Measurements from ENCODE around the gene CARMIL1. TPM values are rescaled to one million over a fixed set of nuclear protein-coding genes. Genes with fewer than 3 reads are reported as not detected.

The CARMIL1 gene
- total and polyA plus RNA-seq, 8 donors: 5.9 to 9.4 (median 7.8) TPM

DNA sequence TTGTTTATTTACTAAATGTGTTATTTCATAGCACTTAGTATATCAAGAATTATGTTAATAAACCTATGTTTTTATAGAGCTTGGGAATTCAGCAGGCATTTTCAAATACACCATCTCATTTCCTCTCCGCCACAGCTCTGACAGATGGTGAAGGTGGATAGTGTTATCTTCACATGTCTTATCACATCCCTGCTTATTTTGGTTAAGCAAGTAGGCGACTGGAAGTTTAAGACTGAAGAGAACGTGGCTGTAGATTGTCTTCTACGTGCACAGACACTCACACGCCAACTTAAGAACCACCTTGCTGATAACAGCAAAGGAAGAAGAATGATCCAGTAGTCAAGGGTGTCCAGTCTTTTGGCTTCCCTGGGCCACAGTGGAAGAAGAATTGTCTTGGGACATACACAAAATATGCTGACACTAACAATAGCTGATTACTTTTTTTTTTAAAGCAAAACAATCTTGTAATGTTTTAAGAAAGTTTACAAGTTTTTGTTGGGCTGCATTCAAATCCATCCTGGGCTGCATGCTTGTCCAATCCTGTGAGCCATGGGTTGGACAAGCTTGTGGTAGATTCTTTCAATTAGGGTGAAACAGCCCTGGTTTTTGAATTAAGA is 329.5 kb downstream of the CARMIL1 start:
- H3K4me1 ChIP-seq: no peaks in the 10 kb centered on the region
- TF ChIP-seq, protein P1, sequence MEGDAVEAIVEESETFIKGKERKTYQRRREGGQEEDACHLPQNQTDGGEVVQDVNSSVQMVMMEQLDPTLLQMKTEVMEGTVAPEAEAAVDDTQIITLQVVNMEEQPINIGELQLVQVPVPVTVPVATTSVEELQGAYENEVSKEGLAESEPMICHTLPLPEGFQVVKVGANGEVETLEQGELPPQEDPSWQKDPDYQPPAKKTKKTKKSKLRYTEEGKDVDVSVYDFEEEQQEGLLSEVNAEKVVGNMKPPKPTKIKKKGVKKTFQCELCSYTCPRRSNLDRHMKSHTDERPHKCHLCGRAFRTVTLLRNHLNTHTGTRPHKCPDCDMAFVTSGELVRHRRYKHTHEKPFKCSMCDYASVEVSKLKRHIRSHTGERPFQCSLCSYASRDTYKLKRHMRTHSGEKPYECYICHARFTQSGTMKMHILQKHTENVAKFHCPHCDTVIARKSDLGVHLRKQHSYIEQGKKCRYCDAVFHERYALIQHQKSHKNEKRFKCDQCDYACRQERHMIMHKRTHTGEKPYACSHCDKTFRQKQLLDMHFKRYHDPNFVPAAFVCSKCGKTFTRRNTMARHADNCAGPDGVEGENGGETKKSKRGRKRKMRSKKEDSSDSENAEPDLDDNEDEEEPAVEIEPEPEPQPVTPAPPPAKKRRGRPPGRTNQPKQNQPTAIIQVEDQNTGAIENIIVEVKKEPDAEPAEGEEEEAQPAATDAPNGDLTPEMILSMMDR (IDR thresholded peaks at IDR 0.05): no peak
- H3K4me3 ChIP-seq: no peak overlapping the region
- ATAC-seq: no peak
- no peak for DNase-seq
- no peak for FAIRE-seq
- no peaks in the 10 kb centered on the region for H3K36me3 ChIP-seq
- intact Hi-C loops (cut with DNase I): no loop called here
- no peaks in the 10 kb centered on the region for H3K9me3 ChIP-seq
- WGBS, 2 donors: 83 to 87% methylated on average over 5 of the region's 5 CpGs
- no peaks in the 10 kb centered on the region for H3K27me3 ChIP-seq
- no peak overlapping the region for H3K27ac ChIP-seq

DNA sequence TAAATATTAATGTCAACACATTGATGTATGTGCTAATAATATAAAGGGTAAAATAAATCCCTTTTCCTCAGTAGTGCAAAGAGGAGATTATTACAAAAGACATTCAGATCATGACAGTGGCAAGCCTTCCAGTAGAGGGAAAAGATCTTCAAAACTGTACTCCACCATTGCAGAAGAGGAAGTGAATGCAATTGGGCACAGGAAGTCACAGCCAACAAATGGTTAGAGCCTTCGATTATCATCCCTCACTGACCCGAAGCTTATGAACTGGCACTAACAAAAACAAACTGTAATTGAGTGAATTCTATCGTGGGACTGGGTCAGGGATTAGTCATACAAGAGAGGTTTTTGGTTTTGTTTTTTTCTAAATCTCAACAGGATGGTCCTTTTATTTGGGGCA is 333.5 kb downstream of the CARMIL1 start:
- no peaks in the 10 kb centered on the region for H3K36me3 ChIP-seq
- H3K4me3 ChIP-seq: no peak overlapping the region
- ATAC-seq (no peak), DNase-seq (no peak), FAIRE-seq (no peak)
- H3K4me1 ChIP-seq: no peaks in the 10 kb centered on the region
- WGBS, 2 donors: 80 to 84% methylated on average over 3 of the region's 3 CpGs
- H3K9me3 ChIP-seq: no peaks in the 10 kb centered on the region
- TF ChIP-seq, protein P1 (IDR thresholded peaks at IDR 0.05): no peak
- no peaks in the 10 kb centered on the region for H3K27me3 ChIP-seq
- intact Hi-C loops (cut with DNase I): no loop called here
- H3K27ac ChIP-seq: no peak overlapping the region

GRCh38 chr6:25613415-25613814 is 334.2 kb downstream of the CARMIL1 start:
- FAIRE-seq: no peak
- H3K4me3 ChIP-seq: no peak overlapping the region
- 50 to 59% methylated on average over 1 of the region's 1 CpG for WGBS, 2 donors
- no peaks in the 10 kb centered on the region for H3K4me1 ChIP-seq
- no peak overlapping the region for H3K27ac ChIP-seq
- no peaks in the 10 kb centered on the region for H3K9me3 ChIP-seq
- no peak for ATAC-seq
- DNase-seq: no peak
- intact Hi-C loops (cut with DNase I): no loop called here
- H3K36me3 ChIP-seq: no peaks in the 10 kb centered on the region
- no peaks in the 10 kb centered on the region for H3K27me3 ChIP-seq
- TF ChIP-seq, protein P1 (IDR thresholded peaks at IDR 0.05): no peak

- no peaks in the 10 kb centered on the region for H3K27me3 ChIP-seq
- H3K4me3 ChIP-seq: no peak overlapping the region
- no peak for ATAC-seq
- TF ChIP-seq, protein P1 (IDR thresholded peaks at IDR 0.05): no peak
- no peaks in the 10 kb centered on the region for H3K9me3 ChIP-seq
- no peak for DNase-seq
- no peak overlapping the region for H3K27ac ChIP-seq
- intact Hi-C loops (cut with DNase I): no loop called here
- no peak for FAIRE-seq
- no peaks in the 10 kb centered on the region for H3K36me3 ChIP-seq
- 81 to 82% methylated on average over 4 of the region's 4 CpGs for WGBS, 2 donors
- no peaks in the 10 kb centered on the region for H3K4me1 ChIP-seq
Observed at GRCh38 chr6:25614052-25614451, 334.9 kb downstream of the CARMIL1 start.

DNA sequence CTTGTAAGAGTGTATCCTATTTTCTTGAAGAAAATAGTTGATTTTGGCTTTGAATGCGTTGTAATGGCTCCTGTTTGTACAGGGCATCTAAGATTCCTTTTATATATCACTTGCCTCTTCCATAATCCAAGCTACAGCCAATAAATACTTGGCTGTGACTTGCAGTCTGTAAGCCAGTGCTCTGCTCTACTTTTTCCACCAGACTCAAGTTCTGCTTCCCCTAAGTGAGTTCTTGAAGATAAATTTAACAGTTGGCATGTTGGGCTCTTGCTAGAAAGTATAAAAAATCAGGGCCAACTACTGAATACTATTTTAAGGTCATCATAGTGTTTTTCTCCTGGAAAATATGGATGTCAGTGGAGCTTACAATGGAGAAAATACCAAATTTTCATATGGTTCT is 336.3 kb downstream of the CARMIL1 start:
- intact Hi-C loops (cut with DNase I): no loop called here
- no peak for DNase-seq
- no peak for FAIRE-seq
- ATAC-seq: no peak
- Histone ChIP-seq H3K9me3 (no peaks in the 10 kb centered on the region), H3K4me3 (no peak overlapping the region), H3K36me3 (no peaks in the 10 kb centered on the region), H3K27ac (no peak overlapping the region), H3K4me1 (no peaks in the 10 kb centered on the region), H3K27me3 (no peaks in the 10 kb centered on the region)
- TF ChIP-seq, protein P1 (IDR thresholded peaks at IDR 0.05): no peak
- WGBS, 2 donors: 92% methylated on average over 1 of the region's 1 CpG

All from pancreas (tissue), 10 donors.